ENCODE results near the gene MAGEB17.

DNA sequence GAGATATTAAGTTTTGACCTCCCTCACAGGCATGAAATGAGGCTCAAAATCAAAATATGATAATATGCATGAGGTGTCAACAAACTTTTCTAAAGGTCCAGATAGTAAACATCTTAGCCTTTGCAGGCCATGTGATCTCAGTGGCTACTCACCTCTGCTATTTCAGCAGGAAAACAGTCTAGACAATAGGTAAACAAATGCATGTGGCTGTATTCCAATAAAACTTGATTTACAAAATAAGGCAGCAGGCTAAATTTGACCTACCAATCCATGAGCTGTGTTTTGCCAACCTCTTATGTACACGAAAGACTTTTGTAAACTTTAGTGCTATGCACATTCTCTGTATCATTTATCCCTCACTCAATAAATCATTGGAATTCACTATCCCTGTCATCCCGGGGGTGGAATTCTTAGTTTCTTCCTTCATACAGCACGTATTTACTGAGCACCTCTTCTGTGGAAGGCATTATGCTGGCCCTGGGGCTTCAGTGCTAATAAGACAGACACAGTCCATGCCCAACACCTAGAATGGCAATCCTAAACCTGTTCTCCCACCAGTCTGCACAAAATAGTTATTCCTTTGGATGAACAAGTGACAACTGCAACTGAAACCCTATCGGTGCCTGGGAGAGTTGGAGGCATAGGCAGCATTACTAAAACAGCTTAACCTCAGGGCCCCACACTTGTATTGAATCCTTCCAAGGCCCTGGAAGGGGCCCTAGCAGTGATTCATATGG is 19.9 kb downstream of the MAGEB17 start:
- TF ChIP-seq CTCF (IDR thresholded peaks at IDR 0.05; ENCODE audit: insufficient read depth, low read length) (no peak), POLR2AphosphoS5 (IDR thresholded peaks at IDR 0.05; ENCODE audit: low read depth) (no peak)
- TF ChIP-seq, protein P1, sequence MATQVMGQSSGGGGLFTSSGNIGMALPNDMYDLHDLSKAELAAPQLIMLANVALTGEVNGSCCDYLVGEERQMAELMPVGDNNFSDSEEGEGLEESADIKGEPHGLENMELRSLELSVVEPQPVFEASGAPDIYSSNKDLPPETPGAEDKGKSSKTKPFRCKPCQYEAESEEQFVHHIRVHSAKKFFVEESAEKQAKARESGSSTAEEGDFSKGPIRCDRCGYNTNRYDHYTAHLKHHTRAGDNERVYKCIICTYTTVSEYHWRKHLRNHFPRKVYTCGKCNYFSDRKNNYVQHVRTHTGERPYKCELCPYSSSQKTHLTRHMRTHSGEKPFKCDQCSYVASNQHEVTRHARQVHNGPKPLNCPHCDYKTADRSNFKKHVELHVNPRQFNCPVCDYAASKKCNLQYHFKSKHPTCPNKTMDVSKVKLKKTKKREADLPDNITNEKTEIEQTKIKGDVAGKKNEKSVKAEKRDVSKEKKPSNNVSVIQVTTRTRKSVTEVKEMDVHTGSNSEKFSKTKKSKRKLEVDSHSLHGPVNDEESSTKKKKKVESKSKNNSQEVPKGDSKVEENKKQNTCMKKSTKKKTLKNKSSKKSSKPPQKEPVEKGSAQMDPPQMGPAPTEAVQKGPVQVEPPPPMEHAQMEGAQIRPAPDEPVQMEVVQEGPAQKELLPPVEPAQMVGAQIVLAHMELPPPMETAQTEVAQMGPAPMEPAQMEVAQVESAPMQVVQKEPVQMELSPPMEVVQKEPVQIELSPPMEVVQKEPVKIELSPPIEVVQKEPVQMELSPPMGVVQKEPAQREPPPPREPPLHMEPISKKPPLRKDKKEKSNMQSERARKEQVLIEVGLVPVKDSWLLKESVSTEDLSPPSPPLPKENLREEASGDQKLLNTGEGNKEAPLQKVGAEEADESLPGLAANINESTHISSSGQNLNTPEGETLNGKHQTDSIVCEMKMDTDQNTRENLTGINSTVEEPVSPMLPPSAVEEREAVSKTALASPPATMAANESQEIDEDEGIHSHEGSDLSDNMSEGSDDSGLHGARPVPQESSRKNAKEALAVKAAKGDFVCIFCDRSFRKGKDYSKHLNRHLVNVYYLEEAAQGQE (IDR thresholded peaks at IDR 0.05; ENCODE audit: insufficient replicate concordance, low read depth): no peak
